Glomerular visceral epithelial cell (primary cell): Measurements from ENCODE around the gene FRMD4B.

ENCODE experiments used
- DNase-seq: peaks from one replicate; pipeline ENCODE4 v3.0.0-alpha.2; 2016; ENCODE audit errors: extremely low spot score

The FRMD4B gene

GRCh38 chr3:69203631-69204314, 182.1 kb downstream of the FRMD4B start:
- no peak for DNase-seq

GRCh38 chr3:69201658-69202057, 184.2 kb downstream of the FRMD4B start:
- DNase-seq, result no peak

- DNase-seq, result peak; percentile 34
Measured at GRCh38 chr3:69200384-69201068, 185.4 kb downstream of the FRMD4B start.

GRCh38 chr3:69199942-69200341, 185.9 kb downstream of the FRMD4B start:
- no peak for DNase-seq

GRCh38 chr3:69197922-69198530, 187.9 kb downstream of the FRMD4B start:
- no peak for DNase-seq

GRCh38 chr3:69197455-69197854, 188.4 kb downstream of the FRMD4B start:
- no peak for DNase-seq

GRCh38 chr3:69196876-69197275, 189.0 kb downstream of the FRMD4B start:
- no peak for DNase-seq

GRCh38 chr3:69194431-69195165, 191.3 kb downstream of the FRMD4B start:
- DNase-seq, result no peak

DNA sequence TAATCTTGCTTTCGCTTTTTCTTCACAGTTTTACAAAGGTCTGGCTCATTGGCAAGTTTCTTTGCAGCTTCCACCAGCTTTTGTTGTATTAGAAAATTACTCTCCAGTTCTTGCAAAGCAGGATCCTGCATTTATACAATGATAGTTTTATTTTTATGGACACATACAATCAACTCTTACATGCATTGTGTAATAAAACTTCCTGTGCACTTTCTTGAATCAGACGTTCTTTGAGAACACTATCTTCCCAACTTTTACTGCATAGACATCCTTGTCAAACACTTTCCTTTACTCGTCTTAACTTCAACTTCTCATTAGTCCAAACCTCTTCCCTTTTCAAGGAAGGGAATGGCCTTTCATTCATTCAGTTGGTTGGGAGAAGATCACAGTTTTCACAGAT, 192.1 kb downstream of the FRMD4B start:
- no peak for DNase-seq

DNA sequence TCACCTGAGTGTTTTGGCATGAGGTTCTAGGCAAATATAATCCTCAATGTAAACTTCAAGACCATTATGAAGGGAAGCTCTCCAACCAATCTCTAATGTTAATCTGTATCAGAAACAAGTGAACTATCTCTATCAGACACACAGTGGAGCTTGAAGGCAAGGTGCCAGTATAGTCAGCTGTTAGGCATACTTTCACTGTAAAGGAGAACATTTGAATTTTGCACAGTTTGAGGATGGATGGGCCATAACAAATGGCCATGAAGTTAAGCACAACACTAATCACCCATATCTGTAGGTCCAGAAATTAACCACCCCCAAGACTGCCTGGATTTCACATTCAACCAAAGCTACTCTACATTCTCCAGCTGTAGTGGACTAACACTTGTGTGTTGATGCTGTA, 194.4 kb downstream of the FRMD4B start:
- no peak for DNase-seq

- DNase-seq, result peak; percentile 57
Measured at GRCh38 chr3:69189487-69189886, 196.4 kb downstream of the FRMD4B start.

DNA sequence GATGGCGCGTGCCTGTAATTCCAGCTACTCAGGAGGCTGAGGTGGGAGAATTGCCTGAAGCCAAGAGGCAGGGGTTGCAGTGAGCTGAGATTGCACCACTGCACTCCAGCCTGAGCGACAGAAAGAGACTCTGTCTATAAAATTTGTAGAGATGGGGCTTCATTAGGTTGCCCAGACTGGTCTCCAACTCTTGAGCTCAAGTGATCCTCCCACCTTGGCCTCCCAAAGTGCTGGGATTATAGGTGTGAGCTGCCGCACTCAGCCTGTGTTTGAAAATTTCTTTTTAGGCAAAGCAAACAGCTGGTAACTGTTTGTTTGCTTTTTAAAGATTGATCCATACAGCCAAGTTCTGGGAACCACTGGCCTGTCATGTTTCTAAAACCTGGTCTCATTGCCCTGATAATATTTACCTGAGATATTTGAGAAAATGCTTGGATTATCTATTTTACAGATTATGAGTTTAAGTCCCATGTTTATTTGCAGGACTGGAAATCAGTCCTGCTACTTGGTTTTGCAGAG, 199.3 kb downstream of the FRMD4B start:
- no peak for DNase-seq

DNA sequence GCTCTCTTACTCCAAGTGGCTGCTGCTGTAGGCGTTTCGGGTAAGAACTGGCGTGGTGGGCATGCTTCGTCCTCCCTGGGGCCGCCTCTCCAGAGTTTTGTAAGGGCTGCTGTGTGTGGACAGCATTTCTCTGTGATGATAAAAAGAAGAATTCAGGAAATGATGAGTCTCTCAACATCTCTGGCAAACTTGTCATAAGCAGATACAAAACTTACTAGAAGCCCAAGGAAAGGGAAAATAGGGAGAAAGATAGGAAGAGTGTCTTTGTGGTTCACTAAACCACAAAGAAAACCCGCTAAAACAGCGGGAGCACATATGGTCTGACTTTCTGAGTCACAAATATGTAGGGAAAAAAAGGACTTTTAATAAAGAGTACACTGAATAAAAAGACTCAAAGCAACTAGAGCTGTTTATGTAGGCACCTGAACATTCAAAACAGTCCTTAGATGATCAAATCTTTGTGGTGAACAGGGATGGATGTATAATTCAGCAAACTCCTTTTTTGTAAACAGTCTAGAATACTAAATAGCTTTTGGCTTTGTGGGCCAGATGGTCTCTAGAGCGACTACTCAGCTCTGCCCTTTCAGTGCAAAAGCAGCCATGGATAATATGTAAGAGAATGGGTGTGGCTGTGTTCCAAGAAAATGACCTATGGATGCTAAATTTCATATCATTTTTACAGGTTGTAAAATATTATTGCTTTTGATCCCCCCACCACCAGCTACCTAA, 203.1 kb downstream of the FRMD4B start:
- peak; percentile 62 for DNase-seq

- peak; percentile 58 for DNase-seq
Measured at GRCh38 chr3:69181592-69182211, 204.2 kb downstream of the FRMD4B start.

DNA sequence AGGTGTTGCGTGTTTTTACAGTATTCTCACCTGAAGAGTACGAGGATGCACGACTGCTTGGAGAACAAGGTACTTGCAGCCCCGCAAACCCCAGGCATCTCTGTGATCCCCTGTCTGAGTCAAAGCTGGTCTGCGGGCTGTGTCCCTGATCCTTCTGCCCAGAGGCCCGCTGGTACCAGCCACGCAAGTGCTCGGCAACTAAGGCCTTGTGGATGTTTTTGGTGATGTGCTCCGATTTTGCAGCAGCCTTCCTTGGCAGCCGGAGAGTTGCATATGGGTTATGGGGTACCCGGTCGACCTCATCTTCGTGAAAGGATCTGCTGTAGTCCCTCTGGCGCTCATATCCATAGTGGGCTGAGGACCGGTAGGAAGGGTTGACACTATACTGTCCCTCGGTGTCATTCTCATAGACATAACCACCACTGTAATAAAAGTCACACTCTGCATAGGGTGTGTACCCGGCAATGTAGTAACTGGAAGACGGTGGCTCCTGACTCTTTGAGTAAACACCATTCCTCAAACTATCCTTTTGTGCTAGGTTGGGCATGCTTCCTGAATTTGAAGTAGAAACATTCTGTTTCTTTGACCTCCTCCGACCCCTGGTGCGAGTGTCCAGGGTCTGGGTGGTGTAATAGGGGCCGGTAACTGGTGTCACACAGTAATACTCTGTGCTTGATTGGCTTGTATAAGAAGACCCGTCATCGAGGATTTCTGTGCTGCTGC, 204.9 kb downstream of the FRMD4B start:
- DNase-seq, result no peak

DNA sequence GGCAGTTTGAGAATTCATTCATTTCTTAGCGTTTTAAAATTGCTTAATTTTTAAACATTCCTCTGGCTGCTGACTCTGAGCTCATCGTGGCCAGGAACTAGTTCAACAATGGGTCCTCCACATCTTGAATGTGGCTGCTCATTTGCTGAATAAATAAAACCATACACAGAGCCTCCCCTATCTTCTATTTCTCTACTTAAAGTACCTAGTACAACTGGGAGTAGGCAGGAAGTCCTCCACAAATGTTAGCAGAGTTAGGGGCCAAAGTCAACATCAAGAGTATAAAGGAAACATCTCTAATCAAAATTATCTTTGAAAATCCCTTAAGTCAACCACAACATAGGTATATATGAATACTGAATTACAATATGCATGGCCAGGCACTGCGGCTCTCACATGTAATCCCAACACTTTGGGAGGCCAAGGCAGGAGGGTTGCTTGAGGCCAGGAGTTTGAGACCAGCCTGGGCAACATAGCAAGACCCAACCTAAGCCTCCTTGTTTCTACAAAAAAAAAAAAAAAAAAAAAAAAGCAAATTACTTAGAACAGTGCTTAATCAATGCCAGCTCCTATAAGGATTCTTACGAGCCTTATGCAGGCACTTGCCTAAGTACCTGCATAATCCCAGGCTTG, 206.0 kb downstream of the FRMD4B start:
- no peak for DNase-seq

GRCh38 chr3:69178838-69179739, 206.8 kb downstream of the FRMD4B start:
- peak; percentile 48 for DNase-seq

DNA sequence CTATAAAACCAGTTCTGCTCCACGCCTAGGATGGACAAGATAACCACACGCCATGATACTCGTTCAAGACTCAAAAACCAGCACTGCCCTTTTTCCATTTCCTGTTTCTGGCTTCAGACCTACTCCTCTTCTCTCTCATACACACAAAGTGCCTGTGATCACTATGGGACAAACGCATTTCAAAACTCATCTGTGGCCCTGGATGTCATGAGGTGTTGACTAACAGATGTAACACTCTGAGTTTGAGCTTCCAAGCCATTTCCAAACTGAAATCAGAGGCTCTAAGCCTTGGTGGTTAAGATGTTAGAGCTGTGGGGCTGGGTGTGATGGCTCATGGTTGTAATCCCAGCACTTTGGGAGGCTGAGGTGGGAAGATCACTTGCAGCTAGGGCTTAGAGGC, 207.8 kb downstream of the FRMD4B start:
- no peak for DNase-seq
